HG02642 (cell line): ENCODE measurements around the gene EML2.
A peak's percentile ranks its signal among the peaks of the same experiment; 100 is the strongest.
"Not testable (repeated sequence)": the region's sequence is repeated elsewhere in the genome, so short reads cannot be mapped to it uniquely, and the experiment has no call there.

Source experiments
- ATAC-seq: cut with Tn5 transposase; IDR thresholded peaks from one replicate; pipeline ENCODE4 v1.9.1; 2021; ENCODE audit warnings: mild to moderate bottlenecking; ENCODE audit not compliant: unreplicated experiment, poor library complexity

Gene EML2

GRCh38 chr19:45638930-45639729 lies at the start of gene EML2:
TSS of gene EML2 (minus strand) at chr19:45639397. CDS start at chr19:45639376, 21 bp downstream.
- no peak for ATAC-seq

GRCh38 chr19:45687599-45687998 lies 48.4 kb upstream of the EML2 start:
- no peak for ATAC-seq

GRCh38 chr19:45685045-45685444 lies 45.8 kb upstream of the EML2 start:
- ATAC-seq, result not testable (repeated sequence)

GRCh38 chr19:45682908-45683307 lies 43.7 kb upstream of the EML2 start:
- no peak for ATAC-seq

- no peak for ATAC-seq
These were observed 42.9 kb upstream of the EML2 start for GRCh38 chr19:45682117-45682516.

- ATAC-seq, result peak; percentile 86
These were observed 42.3 kb upstream of the EML2 start for GRCh38 chr19:45681391-45682015.

GRCh38 chr19:45677351-45678230 lies 38.4 kb upstream of the EML2 start:
- peak; percentile 34 for ATAC-seq

GRCh38 chr19:45676851-45677263 lies 37.7 kb upstream of the EML2 start:
- ATAC-seq, result peak; percentile 15

- no peak for ATAC-seq
These were observed 35.7 kb upstream of the EML2 start for GRCh38 chr19:45674946-45675345.

GRCh38 chr19:45670670-45671453 lies 31.7 kb upstream of the EML2 start:
- peak; percentile 58 for ATAC-seq

GRCh38 chr19:45668342-45668871 lies 29.2 kb upstream of the EML2 start:
- peak; percentile 2 for ATAC-seq

- ATAC-seq, result no peak
These were observed 28.6 kb upstream of the EML2 start, which contains the start of gene GIPR for GRCh38 chr19:45667620-45668341. TSS of gene GIPR (plus strand) at chr19:45668221. CDS start at chr19:45669521, 1,300 bp downstream.

- ATAC-seq, result no peak
These were observed 25.4 kb upstream of the EML2 start for GRCh38 chr19:45664575-45664974.

- ATAC-seq, result no peak
These were observed 24.6 kb upstream of the EML2 start for GRCh38 chr19:45663800-45664199.

GRCh38 chr19:45660636-45661035 lies 21.4 kb upstream of the EML2 start:
- no peak for ATAC-seq

GRCh38 chr19:45659096-45659729 lies 20.0 kb upstream of the EML2 start:
- ATAC-seq, result no peak

GRCh38 chr19:45657520-45658167 lies 18.4 kb upstream of the EML2 start:
- no peak for ATAC-seq

GRCh38 chr19:45655073-45655472 lies 15.9 kb upstream of the EML2 start:
- no peak for ATAC-seq
